Measurements from ENCODE around the gene CCDC9B. TPM values are rescaled to one million over a fixed set of nuclear protein-coding genes. Genes with fewer than 3 reads are reported as not detected.
A peak's percentile ranks its signal among the peaks of the same experiment; 100 is the strongest.

CCDC9B gene
- total and polyA plus RNA-seq, 8 donors, result 0.58 to 39.3 (median 11.3) TPM

GRCh38 chr15:40353697-40354096 is 13.0 kb upstream of the CCDC9B start:
- H3K36me3 ChIP-seq, result no peaks in the 10 kb centered on the region
- TF ChIP-seq EP300 (IDR thresholded peaks at IDR 0.05), result no peak
- peak in 1 of 3 donors; percentile 21 for TF ChIP-seq POLR2AphosphoS5 (IDR thresholded peaks at IDR 0.05)
- peak in 1 of 2 donors; percentile 60 for DNase-seq
- intact Hi-C loops (cut with DNase I; ENCODE audit: low total_unique reads), result no loop called here
- H3K4me3 ChIP-seq, result peak overlapping the region in 1 of 4 donors; percentile 19
- no peak overlapping the region for H3K27ac ChIP-seq
- peaks cover 17 to 31% (median 30%) of the 10 kb centered on the region in 4 donors for H3K4me1 ChIP-seq
- no peaks in the 10 kb centered on the region for H3K9me3 ChIP-seq
- WGBS, 5 donors, result 39 to 59% (median 49%) methylated on average over 5 of the region's 5 CpGs
- H3K27me3 ChIP-seq, result peaks cover 0 to 6% (median 2%) of the 10 kb centered on the region in 3 donors

DNA sequence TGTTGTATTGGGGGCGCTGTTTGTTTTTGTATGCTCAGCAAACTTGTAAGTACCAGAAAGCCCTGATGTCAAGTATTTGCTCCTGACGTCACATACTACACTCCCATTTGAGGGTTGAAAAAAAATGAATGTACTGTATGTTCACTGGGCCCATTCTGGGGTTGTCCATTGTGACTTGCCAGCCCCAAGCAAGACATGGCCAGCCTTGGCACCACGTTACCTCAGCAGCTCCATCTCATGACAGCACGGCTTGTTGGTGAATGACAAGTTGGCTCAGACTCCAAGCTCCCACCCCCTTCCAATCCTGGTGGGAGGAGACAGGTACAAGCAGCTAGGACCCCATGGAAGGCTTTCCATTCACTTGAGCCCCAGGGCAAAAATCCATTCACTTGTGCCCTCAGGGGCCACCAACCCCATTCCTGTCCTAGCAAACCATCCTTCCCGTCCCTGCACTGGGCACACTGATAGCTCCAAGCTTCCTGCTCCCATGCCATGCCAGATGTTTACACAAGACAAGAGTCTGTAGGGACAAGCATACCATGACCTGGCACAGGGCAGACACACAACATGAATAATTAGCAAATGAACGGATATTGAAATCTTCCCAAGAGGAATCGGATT is 11.7 kb upstream of the CCDC9B start:
- TF ChIP-seq POLR2AphosphoS5 (IDR thresholded peaks at IDR 0.05), result no peak
- TF ChIP-seq CTCF (IDR thresholded peaks at IDR 0.05), result no peak
- TF ChIP-seq EP300 (IDR thresholded peaks at IDR 0.05), result no peak
- Histone ChIP-seq H3K4me1 (peaks cover 7 to 25% (median 22%) of the 10 kb centered on the region in 4 donors), H3K27ac (peak overlapping the region in 1 of 5 donors; percentile 10), H3K9me3 (no peaks in the 10 kb centered on the region), H3K36me3 (no peaks in the 10 kb centered on the region), H3K27me3 (no peaks in the 10 kb centered on the region), H3K4me3 (peak overlapping the region in 1 of 4 donors; percentile 32)
- WGBS, 5 donors, result 62 to 73% (median 66%) methylated on average over 7 of the region's 7 CpGs
- intact Hi-C loops (cut with DNase I; ENCODE audit: low total_unique reads), result no loop called here
- DNase-seq, result no peak

DNA sequence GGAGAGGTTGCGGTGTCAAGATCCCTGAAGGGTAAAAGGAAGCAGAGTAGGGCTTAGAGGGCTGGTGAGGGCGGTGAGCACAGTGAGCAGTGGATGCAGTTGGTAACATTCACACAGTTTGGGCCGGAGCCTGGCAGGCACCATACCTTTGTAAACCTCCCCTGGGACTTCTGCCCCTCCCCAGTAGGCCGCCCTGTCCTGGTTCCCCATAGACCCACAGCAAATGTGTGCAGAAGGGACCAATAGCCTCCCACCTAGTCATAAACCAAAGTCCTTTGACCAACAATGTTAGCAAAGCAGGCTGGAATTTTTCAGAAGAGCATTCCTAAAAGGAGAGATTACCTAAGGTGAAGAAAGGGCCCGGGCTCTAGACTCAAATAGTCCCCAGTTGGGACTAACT is 8.4 kb upstream of the CCDC9B start:
- peaks cover 14 to 46% (median 42%) of the 10 kb centered on the region in 4 donors for H3K4me1 ChIP-seq
- intact Hi-C loops (cut with DNase I; ENCODE audit: low total_unique reads), result no loop called here
- H3K27ac ChIP-seq, result peak overlapping the region in 3 of 5 donors; percentile 8 to 74 (median 71)
- no peak overlapping the region for H3K4me3 ChIP-seq
- no peaks in the 10 kb centered on the region for H3K9me3 ChIP-seq
- WGBS, 5 donors, result 91 to 95% (median 93%) methylated on average over 5 of the region's 5 CpGs
- no peaks in the 10 kb centered on the region for H3K36me3 ChIP-seq
- TF ChIP-seq POLR2A (IDR thresholded peaks at IDR 0.05), result no peak
- no peak for TF ChIP-seq POLR2AphosphoS5 (IDR thresholded peaks at IDR 0.05)
- TF ChIP-seq EP300 (IDR thresholded peaks at IDR 0.05), result no peak
- no peak for TF ChIP-seq CTCF (IDR thresholded peaks at IDR 0.05)
- H3K27me3 ChIP-seq, result no peaks in the 10 kb centered on the region
- DNase-seq, result no peak

- H3K27ac ChIP-seq, result peak overlapping the region; percentile 29 to 74 (median 55)
- no peak for TF ChIP-seq POLR2A (IDR thresholded peaks at IDR 0.05)
- no peak for TF ChIP-seq EP300 (IDR thresholded peaks at IDR 0.05)
- TF ChIP-seq POLR2AphosphoS5 (IDR thresholded peaks at IDR 0.05), result no peak
- TF ChIP-seq CTCF (IDR thresholded peaks at IDR 0.05), result no peak
- no peak for DNase-seq
- no peaks in the 10 kb centered on the region for H3K27me3 ChIP-seq
- H3K9me3 ChIP-seq, result no peaks in the 10 kb centered on the region
- intact Hi-C loops (cut with DNase I; ENCODE audit: low total_unique reads), result no loop called here
- no peaks in the 10 kb centered on the region for H3K36me3 ChIP-seq
- WGBS, 5 donors, result 73 to 76% (median 74%) methylated on average over 5 of the region's 5 CpGs
- no peak overlapping the region for H3K4me3 ChIP-seq
- peaks cover 13 to 46% (median 44%) of the 10 kb centered on the region in 4 donors for H3K4me1 ChIP-seq
Observed at GRCh38 chr15:40348474-40348870, 7.7 kb upstream of the CCDC9B start.

Data from stomach (tissue), 9 donors.